ENCODE results near the gene CEL.
"Not testable (repeated sequence)": the region's sequence is repeated elsewhere in the genome, so short reads cannot be mapped to it uniquely, and the experiment has no call there.

- TF ChIP-seq TSHZ2 (CRISPR knock-in tag; IDR thresholded peaks at IDR 0.05); PATZ1 (CRISPR knock-in tag; IDR thresholded peaks at IDR 0.05; ENCODE audit: borderline replicate concordance): not testable (repeated sequence)
Measured at GRCh38 chr9:133068431-133068830, 6.7 kb downstream of the CEL start.

Measured in SK-N-SH treated with all-trans-retinoic acid at 6 μM for 48 hours (cell line).